Retinal pigment epithelial cell (primary cell): Measurements from ENCODE around the gene GFOD1.
"Not testable (repeated sequence)": the region's sequence is repeated elsewhere in the genome, so short reads cannot be mapped to it uniquely, and the experiment has no call there.

Experiments
- DNase-seq: peaks from one replicate; pipeline ENCODE4 v3.0.0-alpha.2; 2010; ENCODE audit warnings: low read depth
- H3K4me3 ChIP-seq: 2 replicates; pipeline ENCODE4 v1.5.1; 2011; ENCODE audit warnings: mild to moderate bottlenecking, low read length, control low read depth, moderate library complexity
- CTCF ChIP-seq: conservative IDR thresholded peaks from 2 replicates; pipeline ENCODE4 v1.5.1; 2011; ENCODE audit warnings: low read depth, low read length, control low read depth, inconsistent platforms

The GFOD1 gene

GRCh38 chr6:13450628-13451027 is 36.8 kb downstream of the GFOD1 start:
- no peak for DNase-seq
- no peak for TF ChIP-seq CTCF
- H3K4me3 ChIP-seq = no peak overlapping the region

- H3K4me3 ChIP-seq = no peak overlapping the region
- no peak for DNase-seq
- no peak for TF ChIP-seq CTCF
Measured at GRCh38 chr6:13447949-13448724, 39.3 kb downstream of the GFOD1 start.

GRCh38 chr6:13446381-13446780 is 41.0 kb downstream of the GFOD1 start:
- no peak for DNase-seq
- TF ChIP-seq CTCF = no peak
- no peak overlapping the region for H3K4me3 ChIP-seq

- no peak for DNase-seq
- H3K4me3 ChIP-seq = no peak overlapping the region
- TF ChIP-seq CTCF = no peak
Measured at GRCh38 chr6:13445744-13446115, 41.7 kb downstream of the GFOD1 start.

GRCh38 chr6:13445005-13445743 is 42.2 kb downstream of the GFOD1 start:
- DNase-seq = no peak
- H3K4me3 ChIP-seq = no peak overlapping the region
- no peak for TF ChIP-seq CTCF

GRCh38 chr6:13444604-13445003 is 42.8 kb downstream of the GFOD1 start:
- no peak for DNase-seq
- no peak overlapping the region for H3K4me3 ChIP-seq
- TF ChIP-seq CTCF = no peak

GRCh38 chr6:13443978-13444377 is 43.4 kb downstream of the GFOD1 start:
- not testable (repeated sequence) for DNase-seq, H3K4me3 ChIP-seq
